ENCODE measurements around the gene RGS6. TPM values are rescaled to one million over a fixed set of nuclear protein-coding genes. Genes with fewer than 3 reads are reported as not detected.

The RGS6 gene
- total RNA-seq, 6 donors from 2014 or later = 0.83 to 12.9 (median 2.2) TPM; not detected in 1

DNA sequence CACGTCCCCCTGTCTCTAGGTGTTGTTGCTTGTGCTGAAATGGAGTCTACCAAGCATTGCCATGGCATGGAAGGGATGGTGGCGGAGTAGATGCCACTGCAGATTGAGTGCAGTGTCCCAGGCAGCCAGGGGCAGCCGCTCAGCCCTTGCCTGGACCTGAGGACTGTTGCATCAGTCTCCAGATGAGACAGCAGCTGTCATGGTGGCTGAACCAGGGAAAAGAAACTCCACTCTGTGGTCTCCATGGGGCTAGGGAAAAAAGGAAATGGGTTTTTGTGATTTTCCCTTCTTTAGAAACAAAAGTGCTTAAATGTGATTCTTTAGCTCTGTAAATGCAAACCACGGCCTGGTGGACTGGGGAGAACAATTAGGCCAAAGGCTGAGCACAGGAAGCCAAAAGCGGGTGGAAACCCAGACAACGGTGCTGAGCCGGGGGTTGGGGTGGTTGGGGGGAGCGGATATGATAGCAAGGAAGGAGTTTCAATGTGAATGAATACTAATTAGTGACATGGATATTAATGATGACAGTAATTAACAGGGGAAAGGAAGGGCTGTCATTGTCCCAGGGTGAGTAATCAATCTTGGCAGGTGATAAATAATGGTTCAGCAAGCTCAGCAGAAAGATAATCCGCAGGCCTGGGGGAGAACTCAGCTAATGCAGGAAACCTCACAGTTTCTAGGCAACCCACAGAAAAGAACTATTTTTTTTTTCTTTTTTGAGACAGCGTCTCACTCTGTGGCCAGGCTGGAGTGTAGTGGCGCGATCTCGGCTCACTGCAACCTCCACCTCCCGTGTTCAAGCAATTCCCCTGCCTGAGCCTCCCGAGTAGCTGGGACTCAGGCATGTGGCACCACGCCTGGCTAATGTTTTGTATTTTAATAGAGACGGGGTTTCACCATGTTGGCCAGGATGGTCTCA, 519.1 kb downstream of the RGS6 start:
- peaks cover 0 to 15% (median 0%) of the 10 kb centered on the region in 4 donors for H3K4me1 ChIP-seq
- no peaks in the 10 kb centered on the region for H3K36me3 ChIP-seq
- no peaks in the 10 kb centered on the region for H3K9me3 ChIP-seq
- WGBS, 2 donors = 47 to 52% methylated on average over 17 of the region's 17 CpGs
- DNase-seq (peak in 1 of 2 donors; percentile 39), ATAC-seq (ENCODE audit: low FRiP score in 2 of 2) (no peak)
- H3K27ac ChIP-seq = no peak overlapping the region
- H3K4me3 ChIP-seq = no peak overlapping the region
- TF ChIP-seq POLR2A (IDR thresholded peaks at IDR 0.05) = no peak
- TF ChIP-seq, protein P1, sequence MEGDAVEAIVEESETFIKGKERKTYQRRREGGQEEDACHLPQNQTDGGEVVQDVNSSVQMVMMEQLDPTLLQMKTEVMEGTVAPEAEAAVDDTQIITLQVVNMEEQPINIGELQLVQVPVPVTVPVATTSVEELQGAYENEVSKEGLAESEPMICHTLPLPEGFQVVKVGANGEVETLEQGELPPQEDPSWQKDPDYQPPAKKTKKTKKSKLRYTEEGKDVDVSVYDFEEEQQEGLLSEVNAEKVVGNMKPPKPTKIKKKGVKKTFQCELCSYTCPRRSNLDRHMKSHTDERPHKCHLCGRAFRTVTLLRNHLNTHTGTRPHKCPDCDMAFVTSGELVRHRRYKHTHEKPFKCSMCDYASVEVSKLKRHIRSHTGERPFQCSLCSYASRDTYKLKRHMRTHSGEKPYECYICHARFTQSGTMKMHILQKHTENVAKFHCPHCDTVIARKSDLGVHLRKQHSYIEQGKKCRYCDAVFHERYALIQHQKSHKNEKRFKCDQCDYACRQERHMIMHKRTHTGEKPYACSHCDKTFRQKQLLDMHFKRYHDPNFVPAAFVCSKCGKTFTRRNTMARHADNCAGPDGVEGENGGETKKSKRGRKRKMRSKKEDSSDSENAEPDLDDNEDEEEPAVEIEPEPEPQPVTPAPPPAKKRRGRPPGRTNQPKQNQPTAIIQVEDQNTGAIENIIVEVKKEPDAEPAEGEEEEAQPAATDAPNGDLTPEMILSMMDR (IDR thresholded peaks at IDR 0.05) = no peak
- no peak for TF ChIP-seq POLR2AphosphoS5 (IDR thresholded peaks at IDR 0.05)
- TF ChIP-seq EP300 (IDR thresholded peaks at IDR 0.05) = no peak
- H3K27me3 ChIP-seq = no peaks in the 10 kb centered on the region

DNA sequence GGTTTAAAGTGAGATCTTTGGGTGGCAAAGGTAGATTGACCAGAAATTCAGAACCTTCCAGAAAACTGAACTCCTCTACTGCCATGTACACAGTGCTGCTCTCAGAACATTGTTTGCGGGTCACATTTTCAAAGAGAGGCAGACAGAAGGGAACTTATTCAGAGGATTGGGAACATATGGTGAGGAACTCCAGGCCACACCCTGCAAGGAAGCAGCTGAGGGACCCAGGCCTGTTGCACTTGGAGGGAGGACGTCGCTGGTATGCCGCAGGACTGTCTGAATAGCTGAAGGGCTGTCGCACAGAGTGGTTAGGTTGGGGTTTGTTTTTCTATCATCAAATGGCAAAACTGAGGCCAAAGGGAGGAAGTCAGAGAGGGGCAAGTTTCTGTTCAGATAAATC, 520.5 kb downstream of the RGS6 start:
- 91 to 99% methylated on average over 5 of the region's 5 CpGs for WGBS, 2 donors
- ATAC-seq (ENCODE audit: low FRiP score in 2 of 2) (no peak), DNase-seq (no peak)
- H3K27me3 ChIP-seq = no peaks in the 10 kb centered on the region
- no peak overlapping the region for H3K27ac ChIP-seq
- H3K4me1 ChIP-seq = peaks cover 0 to 15% (median 0%) of the 10 kb centered on the region in 4 donors
- no peaks in the 10 kb centered on the region for H3K36me3 ChIP-seq
- no peak overlapping the region for H3K4me3 ChIP-seq
- no peak for TF ChIP-seq POLR2A (IDR thresholded peaks at IDR 0.05)
- TF ChIP-seq POLR2AphosphoS5 (IDR thresholded peaks at IDR 0.05) = no peak
- TF ChIP-seq, protein P1 (IDR thresholded peaks at IDR 0.05) = no peak
- no peak for TF ChIP-seq EP300 (IDR thresholded peaks at IDR 0.05)
- no peaks in the 10 kb centered on the region for H3K9me3 ChIP-seq

- TF ChIP-seq EP300 (IDR thresholded peaks at IDR 0.05) = no peak
- TF ChIP-seq POLR2A (IDR thresholded peaks at IDR 0.05) = no peak
- TF ChIP-seq, protein P1 (IDR thresholded peaks at IDR 0.05) = no peak
- no peak for TF ChIP-seq POLR2AphosphoS5 (IDR thresholded peaks at IDR 0.05)
Measured at GRCh38 chr14:72454388-72455160, 522.3 kb downstream of the RGS6 start.

GRCh38 chr14:72457641-72458040, 525.4 kb downstream of the RGS6 start:
- 80 to 91% methylated on average over 2 to 4 of the region's 4 CpGs for WGBS, 2 donors
- TF ChIP-seq, protein P1 (IDR thresholded peaks at IDR 0.05) = no peak
- TF ChIP-seq POLR2AphosphoS5 (IDR thresholded peaks at IDR 0.05) (no peak), EP300 (IDR thresholded peaks at IDR 0.05) (no peak), POLR2A (IDR thresholded peaks at IDR 0.05) (no peak)
- ATAC-seq (ENCODE audit: low FRiP score in 2 of 2) (no peak), DNase-seq (no peak)
- no peaks in the 10 kb centered on the region for H3K36me3 ChIP-seq
- H3K4me3 ChIP-seq = no peak overlapping the region
- no peaks in the 10 kb centered on the region for H3K27me3 ChIP-seq
- H3K4me1 ChIP-seq = no peaks in the 10 kb centered on the region
- no peak overlapping the region for H3K27ac ChIP-seq
- no peaks in the 10 kb centered on the region for H3K9me3 ChIP-seq

More at GRCh38 chr14:72454388-72455160, 522.3 kb downstream of the RGS6 start:
- DNase-seq (no peak), ATAC-seq (ENCODE audit: low FRiP score in 2 of 2) (no peak)
- Histone ChIP-seq H3K27ac (no peak overlapping the region), H3K4me1 (peaks cover 0 to 15% (median 0%) of the 10 kb centered on the region in 4 donors), H3K27me3 (no peaks in the 10 kb centered on the region), H3K36me3 (no peaks in the 10 kb centered on the region), H3K4me3 (no peak overlapping the region), H3K9me3 (no peaks in the 10 kb centered on the region)
- WGBS, 2 donors = 69 to 75% methylated on average over 3 of the region's 3 CpGs
